GM23248 (cell line): ENCODE results near the gene SVEP1.

Experiments used
- EZH2 ChIP-seq: fragments of 200-600 bp; sonication (generic); IDR thresholded peaks from 2 replicates; pipeline ENCODE4 v1.6.1; 2018; ENCODE audit warnings: antibody characterized with exemption, mild to moderate bottlenecking; ENCODE audit not compliant: insufficient read depth, poor library complexity, severe bottlenecking
- EZH2phosphoT487 ChIP-seq: fragments of 200-600 bp; sonication (generic); IDR thresholded peaks from 2 replicates; pipeline ENCODE4 v1.6.1; 2018; ENCODE audit warnings: antibody characterized with exemption, moderate library complexity, mild to moderate bottlenecking, low read depth; ENCODE audit not compliant: insufficient read depth

DNA sequence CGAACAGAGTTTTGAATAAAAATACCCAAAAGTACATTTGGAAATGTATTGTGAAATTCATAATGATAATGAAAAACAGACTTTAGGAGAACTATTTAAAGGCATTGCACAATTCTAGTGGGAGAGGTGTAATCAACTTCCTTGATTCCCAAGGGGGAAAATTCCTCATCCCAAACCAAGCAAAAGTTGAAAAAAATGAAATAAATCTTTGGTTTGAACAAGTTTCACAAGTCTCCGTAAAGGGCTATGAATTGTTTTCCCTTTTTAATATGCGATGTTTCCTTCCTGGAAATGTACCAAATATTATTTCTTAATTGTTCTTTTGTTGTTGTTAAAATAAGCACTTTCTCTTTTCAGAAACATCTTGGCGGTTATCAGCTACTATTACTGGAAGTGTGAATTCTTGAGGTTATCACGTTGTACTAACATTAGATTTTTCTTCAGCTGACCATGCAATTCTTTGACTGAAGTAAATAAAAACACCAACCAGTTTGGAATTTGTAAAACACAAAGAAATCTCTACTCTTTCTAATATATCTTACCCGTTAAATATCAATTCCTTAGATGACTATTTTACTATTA is 59.3 kb downstream of the SVEP1 start:
- TF ChIP-seq EZH2, result no peak
- TF ChIP-seq EZH2phosphoT487, result 0 out of 2 replicates have a peak, but pooled peaks have one; percentile 62
